ENCODE results near the gene DPY30.

The DPY30 gene

GRCh38 chr2:32009516-32010256 lies 29.9 kb downstream of the DPY30 start:
- DNase-seq, result peak; percentile 52

DNA sequence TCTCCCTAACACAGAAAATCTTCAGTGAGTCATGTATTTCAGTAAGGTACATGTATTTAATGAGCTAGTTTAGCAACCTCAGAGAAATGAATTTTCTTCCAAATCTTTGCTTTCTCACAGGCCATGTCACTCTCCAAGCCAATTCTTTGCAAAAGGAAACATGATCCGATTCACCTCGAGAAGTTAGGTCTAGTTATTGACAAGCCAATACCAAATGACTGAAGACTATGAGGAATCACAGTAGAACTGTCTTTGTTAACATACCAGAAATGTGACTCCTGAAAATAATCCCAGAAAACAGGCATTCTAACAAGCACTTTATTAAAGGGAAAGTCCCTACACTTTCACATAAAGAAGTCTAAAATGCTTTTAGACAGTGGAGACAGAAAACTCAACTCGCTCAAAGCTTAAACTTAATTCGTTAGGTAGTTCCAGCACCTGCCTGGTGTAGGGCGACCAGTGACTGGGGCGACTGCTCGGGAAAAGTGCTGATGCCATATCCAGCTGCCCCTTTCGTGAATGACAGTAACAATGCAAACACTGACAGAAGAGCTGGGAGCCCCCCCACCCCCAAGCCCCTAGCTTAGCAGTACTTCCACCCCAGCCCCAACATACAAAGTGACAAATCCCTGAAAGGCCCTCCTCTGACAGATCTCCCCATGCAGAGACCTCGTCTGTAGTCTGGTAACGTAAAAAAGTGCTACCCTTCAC lies 30.6 kb downstream of the DPY30 start:
- DNase-seq, result peak; percentile 16

GRCh38 chr2:32007121-32007391 lies 32.5 kb downstream of the DPY30 start:
- no peak for DNase-seq

- no peak for DNase-seq
Observed at GRCh38 chr2:32005371-32005976, 34.1 kb downstream of the DPY30 start.

GRCh38 chr2:32003791-32004190 lies 35.8 kb downstream of the DPY30 start:
- DNase-seq, result no peak

GRCh38 chr2:32002406-32002805 lies 37.2 kb downstream of the DPY30 start:
- no peak for DNase-seq

- DNase-seq, result no peak
Observed at GRCh38 chr2:31999438-31999837, 40.2 kb downstream of the DPY30 start.

- no peak for DNase-seq
Observed at GRCh38 chr2:31998731-31999383, 40.7 kb downstream of the DPY30 start.

DNA sequence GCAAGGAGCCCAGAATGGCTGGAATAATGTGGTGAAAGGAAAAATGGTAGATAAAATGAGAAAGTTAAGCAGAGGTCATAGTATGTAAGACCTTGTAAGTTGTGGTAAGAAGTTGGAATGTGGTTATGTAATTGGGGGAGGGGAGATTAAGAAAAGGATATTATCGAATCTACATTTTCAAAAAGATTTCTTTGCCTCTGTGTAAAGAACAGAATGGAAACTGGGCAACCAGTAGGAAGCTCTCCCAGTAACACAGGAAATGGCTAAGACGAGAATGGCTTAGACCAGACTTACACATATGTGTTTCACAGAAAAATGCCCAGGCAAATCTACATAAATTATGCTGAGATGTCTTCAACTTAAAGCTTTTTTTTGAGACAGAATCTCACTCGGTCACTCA lies 42.0 kb downstream of the DPY30 start:
- DNase-seq, result no peak

DNA sequence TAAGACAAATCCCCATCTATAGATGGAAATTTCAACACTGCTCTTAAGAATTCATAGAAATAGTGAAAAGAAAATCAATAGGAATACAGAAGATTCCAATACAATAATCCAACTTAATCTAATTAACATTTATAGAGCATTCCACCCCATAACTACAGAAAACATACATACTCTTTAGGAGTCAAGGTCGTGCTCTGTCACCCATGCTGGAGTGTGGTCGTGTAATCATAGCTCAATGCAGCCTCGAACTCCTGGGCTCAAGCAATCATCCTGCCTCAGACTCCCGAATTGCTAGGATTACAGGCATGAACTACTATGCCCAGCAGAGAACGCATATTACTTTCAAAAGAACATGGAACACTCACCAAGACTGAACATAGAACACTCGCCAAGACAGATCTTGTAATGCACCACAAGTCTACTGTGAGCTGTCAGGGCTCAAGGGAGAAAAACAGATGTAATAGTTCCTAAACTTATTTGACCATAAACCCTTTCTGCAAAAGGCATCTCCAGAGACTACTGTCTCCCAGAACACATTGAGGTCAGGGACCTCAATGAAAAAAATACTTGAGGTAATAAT lies 42.9 kb downstream of the DPY30 start:
- no peak for DNase-seq

DNA sequence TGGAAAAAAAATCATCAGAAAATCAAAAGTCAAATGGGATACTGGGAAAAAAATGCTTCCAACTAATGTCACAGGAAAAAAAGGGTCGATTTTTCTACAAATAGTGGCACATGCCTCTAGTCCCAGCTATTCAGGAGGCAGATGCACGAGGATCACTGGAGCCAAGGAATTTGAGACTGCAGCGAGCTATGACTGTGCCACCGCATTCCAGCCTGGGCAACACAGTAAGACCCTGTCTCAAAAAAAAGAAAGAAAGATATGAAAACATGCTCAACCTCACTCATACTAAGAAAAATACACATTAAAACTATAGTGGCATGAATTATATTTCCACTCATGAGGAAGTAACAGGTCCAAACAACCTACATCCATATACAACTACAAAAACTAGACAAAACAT lies 46.7 kb downstream of the DPY30 start:
- DNase-seq, result no peak

DNA sequence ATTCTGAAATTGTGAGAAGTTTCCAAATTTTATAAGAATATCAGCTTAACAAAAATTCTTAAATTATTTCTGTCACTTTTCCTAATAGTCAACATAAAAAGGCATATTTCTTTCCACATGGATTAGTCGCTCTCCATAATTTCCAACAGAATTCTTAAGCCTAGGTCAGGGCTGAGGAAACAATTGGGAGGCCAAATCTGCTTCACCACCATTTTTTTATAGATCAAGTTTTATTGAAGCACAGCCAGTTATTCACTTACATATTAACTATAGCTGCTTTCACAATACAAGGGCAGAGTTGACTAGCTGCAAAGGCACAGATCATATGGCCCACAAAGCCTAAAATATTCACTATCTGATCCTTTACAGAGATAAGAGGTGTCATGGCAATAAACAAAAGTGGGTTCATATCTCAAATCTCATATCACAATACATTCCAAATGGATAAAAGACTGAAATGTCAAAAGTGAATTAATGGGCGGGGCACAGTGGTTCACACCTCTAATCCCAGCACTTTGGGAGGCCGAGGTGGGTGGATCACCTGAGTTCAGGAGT lies 47.5 kb downstream of the DPY30 start:
- DNase-seq, result no peak

- DNase-seq, result no peak
Observed at GRCh38 chr2:31989946-31990345, 49.7 kb downstream of the DPY30 start.

- no peak for DNase-seq
Observed at GRCh38 chr2:31987454-31988220, 52.0 kb downstream of the DPY30 start.

DNA sequence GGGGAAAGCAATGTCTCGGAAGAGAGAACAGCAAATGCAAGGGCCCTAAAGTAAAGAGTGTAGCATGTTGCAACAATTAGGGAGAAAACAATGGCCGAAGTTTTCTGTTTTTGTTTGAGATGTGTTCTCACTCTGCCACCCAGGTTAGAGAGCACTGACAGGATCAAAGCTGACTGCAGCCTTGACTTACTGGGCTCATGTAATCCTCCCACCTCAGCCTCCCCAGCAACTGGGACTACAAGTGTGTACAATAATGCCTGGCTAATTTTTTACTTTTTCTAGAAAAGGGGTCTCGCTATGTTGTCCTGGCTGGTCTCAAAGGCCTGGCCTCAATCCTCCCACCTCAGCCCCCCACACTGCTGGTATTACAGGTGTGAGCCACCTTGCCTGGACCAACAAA lies 52.7 kb downstream of the DPY30 start:
- no peak for DNase-seq

- DNase-seq, result no peak
Observed at GRCh38 chr2:31983762-31984467, 55.7 kb downstream of the DPY30 start.

GRCh38 chr2:31980674-31981356 lies 58.8 kb downstream of the DPY30 start:
- DNase-seq, result peak; percentile 5

- no peak for DNase-seq
Observed at GRCh38 chr2:31979956-31980355, 59.6 kb downstream of the DPY30 start.

DNA sequence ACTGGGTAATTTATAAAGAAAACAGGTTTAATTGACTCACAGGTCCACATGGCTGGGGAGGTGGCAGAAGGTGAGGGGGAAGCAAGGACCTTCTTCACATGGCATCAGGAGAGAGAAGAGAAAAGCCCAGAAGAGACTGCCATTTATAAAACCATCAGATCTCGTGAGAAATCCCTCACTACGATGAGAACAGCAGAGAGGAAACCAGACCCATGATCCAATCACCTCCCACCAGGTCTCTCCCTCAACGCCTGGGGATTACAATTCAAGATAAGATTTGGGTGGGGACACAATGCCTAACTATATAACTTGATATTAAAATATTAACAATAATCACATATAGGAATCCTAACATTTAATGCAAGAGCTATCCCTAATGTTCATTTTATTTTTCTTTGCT lies 60.6 kb downstream of the DPY30 start:
- DNase-seq, result no peak

GRCh38 chr2:31978436-31978835 lies 61.2 kb downstream of the DPY30 start:
- DNase-seq, result no peak
